Hematopoietic multipotent progenitor cell (in vitro differentiated cells): ENCODE results near the gene BMPER. TPM values are rescaled to one million over a fixed set of nuclear protein-coding genes. Genes with fewer than 3 reads are reported as not detected.
A peak's percentile ranks its signal among the peaks of the same experiment; 100 is the strongest.
"Not testable (repeated sequence)": the region's sequence is repeated elsewhere in the genome, so short reads cannot be mapped to it uniquely, and the experiment has no call there.

Experiments used
- DNase-seq, 3 donors: peaks; one replicate each; pipeline ENCODE4 v3.0.0-alpha.2; 2011 to 2015; ENCODE audit warnings: low read depth in 2 of 3, low spot score in 2 of 3
- total RNA-seq: library from RNA; depleted of rRNA; stranded (reverse); fragments of >200 nt; gene quantifications from one replicate; pipeline ENCODE4 v1.2.3, GENCODE V29; 2012

Gene BMPER
- total RNA-seq, 1 donor: under 0.01 TPM

DNA sequence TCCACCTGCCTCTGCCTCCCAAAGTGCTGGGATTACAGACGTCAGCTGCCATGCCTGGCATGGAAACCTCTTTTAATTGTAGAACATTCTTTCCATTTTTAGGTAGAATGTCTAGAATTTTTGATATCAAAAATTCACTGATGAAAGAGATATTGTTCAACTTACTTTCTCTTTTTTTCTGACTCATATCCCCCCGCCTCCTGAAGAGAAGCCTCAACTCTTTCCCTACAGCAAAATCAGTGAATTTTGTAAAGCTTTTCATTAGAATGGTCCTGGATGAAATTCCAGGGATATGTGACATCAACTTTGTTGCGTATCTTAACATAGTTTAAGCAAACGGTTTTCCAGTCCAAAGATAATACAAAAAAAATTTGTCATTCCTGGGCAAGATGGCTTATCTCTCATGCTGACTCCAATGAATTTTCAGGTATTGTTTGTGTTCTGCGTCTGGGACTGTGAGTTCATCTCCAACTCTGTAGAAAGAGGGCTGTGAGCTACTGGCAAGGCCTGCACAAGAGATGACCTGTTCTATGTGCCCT, 256.8 kb downstream of the BMPER start:
- no peak for DNase-seq

DNA sequence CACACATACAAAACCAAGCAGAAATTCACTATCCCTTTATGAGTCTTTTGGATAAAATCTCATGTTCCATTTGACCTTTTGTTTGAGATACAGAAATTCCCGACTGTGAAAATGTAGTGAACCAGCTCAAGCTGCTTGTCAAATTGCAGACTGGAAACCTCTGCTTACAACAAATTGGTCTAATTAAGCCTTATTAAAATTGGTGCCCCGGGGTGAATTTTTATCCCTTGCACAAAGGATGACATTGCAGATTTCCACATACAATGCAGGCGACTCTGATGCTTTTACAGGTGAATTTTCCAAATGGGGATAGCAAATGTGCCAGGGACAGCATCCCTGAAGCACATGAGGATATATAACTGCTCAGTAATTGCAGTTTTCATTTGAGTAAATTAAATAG, 257.3 kb downstream of the BMPER start:
- DNase-seq: no peak

DNA sequence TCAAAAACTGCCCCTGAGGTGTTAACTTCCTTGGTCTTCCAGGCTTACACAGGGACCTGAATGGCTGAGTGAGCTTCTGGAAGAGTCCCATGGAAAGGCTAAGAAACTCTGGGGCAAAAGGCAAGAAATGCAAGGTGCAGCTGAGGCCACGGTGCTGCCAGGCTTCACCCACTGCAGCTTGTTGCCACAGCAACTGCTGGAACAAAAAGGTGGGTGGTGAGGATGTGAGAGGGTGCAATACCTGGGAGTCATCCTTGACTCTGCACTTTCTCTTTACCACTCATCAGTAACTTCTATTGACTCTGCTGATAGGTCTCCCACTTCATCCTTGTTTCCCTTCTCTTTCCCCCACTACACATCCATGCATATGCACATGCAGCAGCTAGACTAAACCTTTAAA, 258.6 kb downstream of the BMPER start:
- no peak for DNase-seq

DNA sequence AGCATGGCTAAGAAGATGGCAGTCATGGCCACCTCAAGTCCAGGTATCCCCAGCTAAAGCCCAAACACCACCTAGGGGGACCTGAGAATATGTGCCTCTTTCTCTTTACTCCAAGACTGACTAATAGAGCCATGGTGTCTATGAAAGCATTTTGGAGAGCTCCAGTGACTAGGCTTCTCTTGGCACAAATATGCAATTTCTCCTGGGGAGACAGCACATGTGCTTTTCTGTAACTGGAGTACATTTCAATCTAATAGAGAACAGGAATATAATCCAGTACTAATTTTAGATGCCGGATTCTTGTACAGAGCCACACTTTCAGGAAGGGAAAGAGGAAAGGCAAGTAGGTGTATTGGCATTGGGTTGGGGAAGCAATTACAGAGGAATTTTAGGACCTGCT, 260.1 kb downstream of the BMPER start:
- no peak for DNase-seq

DNA sequence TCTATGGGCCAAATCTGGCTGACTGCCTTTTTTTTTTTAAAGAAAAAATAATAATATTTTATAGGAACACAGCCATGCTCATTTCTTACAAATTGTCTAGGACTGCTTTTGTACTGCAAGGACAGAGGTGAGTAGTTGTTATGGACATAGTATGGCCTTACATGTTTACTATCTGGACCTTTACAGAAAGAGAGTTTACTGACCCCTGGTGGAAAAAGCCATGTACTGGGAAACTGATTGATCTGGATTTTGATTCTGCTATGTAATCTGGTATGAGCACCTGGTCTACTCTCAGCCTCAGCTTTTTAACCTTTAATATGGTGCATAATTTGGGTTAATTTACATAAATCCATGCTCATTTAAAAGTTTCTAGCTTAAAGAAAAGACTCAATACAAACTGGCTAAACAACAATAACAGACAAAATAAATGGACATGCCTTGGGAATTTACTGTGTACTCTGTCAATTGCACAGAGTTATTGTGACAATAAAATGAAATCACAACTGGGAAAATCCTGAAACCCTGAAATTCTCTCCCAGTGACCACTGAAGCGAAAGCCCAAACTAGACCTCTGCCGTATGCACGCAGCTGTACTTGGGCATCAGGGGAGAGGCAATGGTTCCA, 260.7 kb downstream of the BMPER start:
- DNase-seq: peak in 1 of 3 donors; percentile 13

DNA sequence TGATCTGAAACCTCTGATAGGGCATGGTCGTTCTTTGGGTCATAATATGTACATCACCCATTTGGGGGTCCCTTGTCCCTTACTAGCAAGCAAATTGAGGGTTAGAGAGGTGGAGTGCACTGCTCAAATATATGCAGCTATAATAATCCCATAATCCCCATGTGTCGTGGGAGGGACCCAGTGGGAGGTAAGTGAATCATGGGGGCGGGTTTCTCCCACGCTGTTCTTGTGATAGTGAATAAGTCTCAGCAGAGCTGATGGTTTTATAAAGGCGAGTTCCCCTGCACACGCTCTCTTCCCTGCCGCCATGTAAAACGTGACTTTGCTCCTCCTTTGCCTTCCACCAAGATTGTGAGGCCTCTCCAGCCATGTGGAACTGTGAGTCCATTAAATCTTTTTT, 262.7 kb downstream of the BMPER start:
- DNase-seq: no peak

DNA sequence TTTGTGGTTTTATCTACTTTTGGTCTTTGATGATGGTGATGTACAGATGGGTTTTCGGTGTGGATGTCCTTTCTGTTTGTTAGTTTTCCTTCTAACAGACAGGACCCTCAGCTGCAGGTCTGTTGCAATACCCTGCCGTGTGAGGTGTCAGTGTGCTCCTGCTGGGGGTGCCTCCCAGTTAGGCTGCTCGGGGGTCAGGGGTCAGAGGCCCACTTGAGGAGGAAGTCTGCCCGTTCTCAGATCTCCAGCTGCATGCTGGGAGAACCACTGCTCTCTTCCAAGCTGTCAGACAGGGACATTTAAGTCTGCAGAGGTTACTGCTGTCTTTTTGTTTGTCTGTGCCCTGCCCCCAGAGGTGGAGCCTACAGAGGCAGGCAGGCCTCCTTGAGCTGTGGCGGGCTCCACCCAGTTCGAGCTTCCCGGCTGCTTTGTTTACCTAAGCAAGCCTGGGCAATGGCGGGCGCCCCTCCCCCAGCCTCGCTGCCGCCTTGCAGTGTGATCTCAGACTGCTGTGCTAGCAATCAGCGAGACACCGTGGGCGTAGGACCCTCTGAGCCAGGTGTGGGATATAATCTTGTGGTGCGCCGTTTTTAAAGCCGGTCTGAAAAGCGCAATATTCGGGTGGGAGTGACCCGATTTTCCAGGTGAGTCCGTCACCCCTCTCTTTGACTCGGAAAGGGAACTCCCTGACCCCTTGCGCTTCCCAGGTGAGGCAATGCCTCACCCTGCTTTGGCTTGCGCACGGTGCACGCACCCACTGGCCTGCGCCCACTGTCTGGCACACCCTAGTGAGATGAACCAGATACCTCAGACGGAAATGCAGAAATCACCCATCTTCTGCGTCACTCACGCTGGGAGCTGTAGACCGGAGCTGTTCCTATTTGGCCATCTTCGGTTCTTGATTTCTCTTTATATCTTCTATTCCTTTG, 269.6 kb downstream of the BMPER start:
- not testable (repeated sequence) for DNase-seq

DNA sequence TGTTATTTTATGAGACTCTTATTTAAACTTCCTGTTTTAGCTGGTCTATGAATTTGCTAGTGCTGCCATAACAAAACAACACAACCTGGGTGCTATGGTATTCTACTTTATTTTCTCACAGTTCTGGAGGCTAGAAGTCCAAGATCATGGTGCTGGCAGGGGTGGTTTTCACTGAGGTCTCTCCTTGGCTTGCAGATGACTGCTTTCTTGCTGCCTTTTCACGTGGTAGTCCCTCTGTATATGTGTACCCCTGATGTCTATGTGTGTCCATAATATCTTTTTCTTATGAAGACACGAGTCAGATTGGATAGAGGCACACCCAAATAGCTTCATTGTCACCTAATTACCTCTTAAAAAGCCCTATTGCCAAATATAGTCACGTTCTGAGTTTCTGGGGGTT, 270.5 kb downstream of the BMPER start:
- no peak for DNase-seq

DNA sequence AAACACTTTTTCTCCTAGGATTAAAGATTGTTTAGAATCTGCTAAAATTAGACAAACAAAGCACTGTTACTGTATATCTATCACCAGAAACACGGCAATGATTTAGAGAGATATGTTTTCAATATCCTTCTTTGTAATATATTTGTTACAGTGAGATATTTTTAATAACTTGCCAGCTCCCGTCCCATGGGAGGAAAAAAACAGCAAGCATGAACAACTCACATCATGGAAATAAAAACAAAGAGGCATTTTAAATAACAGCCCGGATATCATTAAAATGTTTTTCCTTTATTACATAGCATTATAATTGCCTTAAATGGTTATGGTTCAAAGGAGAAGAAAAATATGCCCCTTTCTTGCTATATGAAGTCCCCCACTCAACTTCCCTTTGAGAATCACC, 272.1 kb downstream of the BMPER start:
- DNase-seq: no peak

DNA sequence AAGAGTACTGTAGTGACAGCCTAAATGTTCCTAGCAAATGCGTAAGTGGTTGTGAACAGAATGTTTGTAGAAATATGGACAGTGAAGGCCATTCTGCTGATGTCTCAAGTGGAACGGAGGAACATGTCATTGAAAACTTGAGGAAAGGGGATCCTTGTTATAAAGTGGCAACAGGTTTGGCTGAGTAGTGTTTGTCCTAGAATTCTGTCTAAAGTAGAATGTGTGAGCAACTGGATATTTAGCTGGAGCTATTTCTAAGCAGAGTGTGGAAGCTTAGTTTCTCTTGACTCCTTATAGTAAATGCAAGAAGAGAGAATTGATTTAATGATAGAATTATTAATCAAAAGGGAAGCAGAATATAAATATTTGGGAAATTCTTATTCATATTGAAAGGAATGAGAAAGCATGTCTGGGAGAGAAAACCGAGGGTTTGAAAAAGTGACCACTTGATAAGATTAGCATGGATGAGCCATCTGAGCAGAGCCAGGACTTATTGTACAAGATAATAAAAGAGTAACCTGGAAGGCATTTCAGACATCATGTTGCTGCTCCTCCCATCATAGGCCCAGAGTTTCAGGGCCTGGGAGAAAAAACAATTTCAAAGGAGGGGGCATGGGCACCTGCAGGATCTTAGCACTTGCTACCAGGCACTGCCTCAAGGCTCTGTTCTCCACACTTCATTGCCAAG, 276.1 kb downstream of the BMPER start:
- DNase-seq: no peak

DNA sequence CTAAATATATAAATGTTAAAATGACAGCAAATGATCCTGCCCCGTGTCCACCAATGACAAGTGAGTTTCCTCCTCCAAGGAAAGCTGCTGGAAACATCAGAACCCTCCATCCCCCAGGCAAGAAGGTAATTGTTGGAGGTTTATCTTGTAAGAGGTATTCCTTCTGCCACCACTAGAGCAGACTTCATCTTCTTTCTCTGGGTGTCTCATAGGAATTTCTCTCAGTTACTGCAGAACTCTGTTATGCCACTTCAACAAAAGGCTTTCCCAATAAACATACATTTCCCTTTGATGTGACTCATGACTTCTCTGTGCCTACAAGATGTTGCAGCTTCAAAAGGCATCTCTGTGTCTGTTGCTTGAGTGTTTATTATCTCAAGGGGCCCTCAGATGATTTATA, 279.1 kb downstream of the BMPER start:
- no peak for DNase-seq

DNA sequence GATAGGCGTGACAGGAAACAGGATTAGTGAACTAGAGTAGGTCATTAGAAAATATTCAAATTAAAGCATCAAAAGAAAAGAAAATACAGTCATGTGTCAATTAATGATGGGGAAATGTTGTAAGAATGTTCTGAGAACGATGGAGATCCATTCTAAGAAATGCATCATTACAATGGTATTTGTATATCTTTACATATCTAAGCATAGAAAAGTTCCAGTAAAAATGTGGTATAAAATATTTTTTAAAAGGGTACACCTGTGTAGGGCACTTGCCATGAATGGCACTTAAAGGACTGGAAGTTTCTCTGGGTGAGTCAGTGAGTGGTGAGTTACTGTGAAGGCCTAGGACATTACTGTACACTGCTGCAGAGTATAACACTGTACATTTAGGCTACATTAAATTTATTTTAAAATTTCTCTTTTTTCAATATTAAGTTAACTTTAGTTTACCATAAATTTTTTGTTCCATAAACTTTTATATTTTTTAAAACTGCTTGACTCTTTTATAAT, 282.5 kb downstream of the BMPER start:
- DNase-seq: no peak

DNA sequence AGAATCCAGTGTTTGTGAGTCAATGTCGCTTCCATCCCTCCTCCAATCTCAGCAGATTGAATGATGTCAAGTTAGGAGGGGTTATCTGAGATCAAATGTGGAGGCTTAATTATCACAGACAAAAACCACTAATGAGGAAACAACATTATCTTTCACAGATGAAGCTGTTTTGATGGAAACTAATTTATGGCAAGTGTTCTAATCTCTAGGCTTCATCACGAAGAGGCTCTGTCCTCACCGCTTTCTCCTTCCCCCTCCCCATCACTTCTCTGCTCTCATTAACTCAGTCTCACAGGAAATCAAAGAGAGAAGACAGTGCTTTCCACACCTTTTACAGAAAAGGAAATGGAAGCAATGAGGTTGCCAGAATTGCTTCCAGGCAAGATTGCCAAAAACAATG, 283.7 kb downstream of the BMPER start:
- no peak for DNase-seq

DNA sequence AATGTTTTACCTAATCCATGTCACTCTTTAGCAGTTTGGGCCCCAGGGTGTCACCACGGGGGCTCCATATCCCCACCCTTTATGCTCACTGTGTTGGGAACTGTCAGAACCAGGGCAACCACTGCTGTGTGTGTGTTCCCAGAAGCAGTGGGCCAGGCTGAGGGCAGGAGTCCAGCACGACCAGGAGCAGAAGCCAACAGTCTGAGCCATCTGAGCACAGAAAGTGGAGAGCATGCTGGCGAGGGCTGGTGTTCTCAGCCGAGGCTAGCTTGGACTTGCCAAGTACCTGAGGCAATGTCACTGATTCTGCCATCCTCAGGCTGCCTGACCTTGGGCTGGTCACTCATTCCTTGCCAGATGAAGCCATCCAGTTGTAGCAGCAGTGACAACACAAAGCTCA, 285.0 kb downstream of the BMPER start:
- DNase-seq: no peak

DNA sequence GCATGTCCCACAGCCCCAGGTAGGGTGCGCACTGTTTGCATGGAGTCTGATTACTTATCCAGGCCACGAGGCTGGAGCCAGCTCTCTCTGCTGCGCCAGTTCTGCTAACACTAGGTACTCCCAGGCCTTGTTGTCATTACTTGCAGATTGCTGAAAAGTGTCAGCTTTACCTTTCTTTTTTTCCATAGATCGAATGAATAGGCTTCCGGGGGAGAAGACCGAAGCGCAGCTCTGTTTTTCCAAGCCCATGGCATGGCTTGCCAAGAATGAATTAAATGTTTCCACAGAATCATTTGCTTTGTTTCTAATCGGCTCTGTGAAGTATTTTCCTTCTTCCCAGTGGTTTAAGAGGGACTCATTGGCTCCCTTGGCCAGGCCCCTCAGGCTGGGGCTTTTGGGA, 285.8 kb downstream of the BMPER start:
- DNase-seq: no peak

DNA sequence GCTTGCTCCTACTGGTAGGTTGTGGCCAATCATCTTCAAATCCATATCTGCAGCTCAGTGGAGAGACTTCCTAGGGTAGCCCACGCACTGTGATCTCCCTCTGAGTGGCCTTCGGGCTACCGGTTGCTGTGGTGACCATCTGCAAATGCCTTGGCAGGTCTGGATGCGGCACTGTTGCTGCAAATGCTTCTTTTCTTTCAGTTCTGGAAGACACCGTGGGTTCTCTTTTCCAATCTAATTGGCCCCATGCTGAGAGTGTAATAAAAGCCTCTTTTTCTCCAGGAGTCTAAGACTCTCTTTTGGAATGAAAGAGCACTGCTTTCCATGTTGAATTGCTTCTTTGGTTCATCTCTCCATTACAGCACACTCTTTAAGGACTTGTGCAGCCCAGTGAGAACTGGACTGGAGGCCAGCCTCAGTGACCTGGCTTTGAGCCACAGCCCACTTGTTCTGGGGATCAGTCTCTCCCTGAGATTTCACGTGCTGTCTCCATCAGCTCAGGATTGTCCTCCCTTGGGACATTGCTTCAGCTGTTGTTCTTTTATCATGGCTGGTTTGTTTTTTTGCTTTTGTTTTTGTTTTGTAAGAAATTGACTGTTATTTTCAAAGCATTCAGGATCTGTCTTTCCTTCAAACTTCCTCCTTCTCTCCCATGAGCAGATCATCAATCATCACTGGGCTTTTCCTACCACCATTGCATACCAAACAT, 286.6 kb downstream of the BMPER start:
- DNase-seq: no peak

DNA sequence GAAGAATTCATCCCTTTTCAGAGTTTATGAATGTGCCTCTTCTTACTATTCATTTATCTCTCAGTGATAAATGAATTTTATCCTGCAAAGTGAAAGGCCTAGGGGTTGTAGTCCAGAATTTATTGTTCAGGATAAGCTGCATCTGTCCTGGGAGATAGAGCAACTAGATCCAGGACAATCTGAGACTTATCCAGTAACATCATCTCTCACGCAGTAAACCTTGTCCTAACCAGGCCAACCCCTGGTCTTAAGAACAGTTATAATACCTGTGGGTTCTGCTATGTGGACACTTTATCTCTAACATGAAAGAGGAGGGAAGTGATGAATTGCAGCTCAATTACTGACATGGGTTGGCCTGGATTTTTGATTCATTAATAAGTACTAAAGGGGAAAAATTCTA, 287.6 kb downstream of the BMPER start:
- DNase-seq: no peak

DNA sequence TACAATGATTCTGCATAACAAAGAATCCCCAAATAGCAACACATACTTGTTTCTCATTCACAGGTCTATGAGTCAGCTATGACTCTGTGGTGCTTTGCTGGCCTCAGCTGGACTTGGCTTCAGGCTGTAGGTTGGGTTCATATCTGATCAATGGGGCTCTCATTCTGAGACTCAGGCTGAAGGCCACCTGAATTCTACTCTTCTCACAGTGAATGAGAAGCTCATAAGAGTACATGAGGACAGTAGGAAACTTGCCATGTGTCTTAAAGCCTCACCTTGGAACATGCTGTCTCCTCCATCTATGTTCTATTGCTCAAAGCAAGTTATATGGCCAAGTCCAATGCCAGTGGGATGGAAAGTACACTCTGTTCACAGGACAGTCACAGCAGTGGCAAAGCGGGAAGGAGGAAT, 292.9 kb downstream of the BMPER start:
- DNase-seq: no peak
